ENCODE measurements around the gene PNMA6E.

Gene PNMA6E

GRCh38 chrX:153351981-153352380, 49.2 kb downstream of the PNMA6E start:
- DNase-seq (ENCODE audit: low read depth): no peak

GRCh38 chrX:153349952-153350351, 51.2 kb downstream of the PNMA6E start:
- DNase-seq (ENCODE audit: low read depth): no peak

- DNase-seq (ENCODE audit: low read depth): no peak
Measured at GRCh38 chrX:153348421-153348820, 52.7 kb downstream of the PNMA6E start.

- DNase-seq (ENCODE audit: low read depth): no peak
Measured at GRCh38 chrX:153347530-153347929, 53.6 kb downstream of the PNMA6E start.

Data from T follicular helper cell (primary cell).